CD14-positive monocyte (primary cell): ENCODE data around the gene TENT5C. TPM values are rescaled to one million over a fixed set of nuclear protein-coding genes. Genes with fewer than 3 reads are reported as not detected.

Experiments
- DNase-seq, 3 donors: peaks; one replicate each; pipeline ENCODE4 v3.0.0-alpha.2; 2011 to 2022
- H2AFZ ChIP-seq: 2 replicates; pipeline ENCODE4 v1.6.0; 2012; ENCODE audit warnings: mild to moderate bottlenecking, low read depth, low read length, inconsistent platforms; ENCODE audit not compliant: insufficient read depth, poor library complexity, severe bottlenecking
- H3K27ac ChIP-seq, 2 donors: 1 replicate in 1 of 2; 2 replicates in 1 of 2; pipeline ENCODE4 v1.5.1; 2012 to 2013; ENCODE audit warnings: low read length in 2 of 2, control low read depth in 1 of 2, inconsistent platforms in 1 of 2, low read depth in 1 of 2, mild to moderate bottlenecking in 1 of 2
- H3K27me3 ChIP-seq, 2 donors: one replicate each; pipeline versions ENCODE4 v1.6.0 to v1.6.1; 2011 to 2013; ENCODE audit warnings: low read length in 2 of 2; ENCODE audit not compliant: control insufficient read depth in 2 of 2, insufficient read depth in 2 of 2
- H3K36me3 ChIP-seq, 2 donors: replicated peaks in 1 of 2; 1 replicate in 1 of 2; 2 replicates in 1 of 2; pipeline versions ENCODE4 v1.5.1 to v1.6.1; 2012 to 2013; ENCODE audit warnings: low read length in 2 of 2, control low read depth in 1 of 2, inconsistent platforms in 1 of 2, mild to moderate bottlenecking in 1 of 2; ENCODE audit not compliant: insufficient read depth in 2 of 2, control insufficient read depth in 1 of 2
- H3K4me1 ChIP-seq, 2 donors: 1 replicate in 1 of 2; 2 replicates in 1 of 2; pipeline versions ENCODE4 v1.5.1 to v1.6.1; 2012 to 2013; ENCODE audit warnings: low read length in 2 of 2, control low read depth in 1 of 2, inconsistent platforms in 1 of 2, mild to moderate bottlenecking in 1 of 2, moderate library complexity in 1 of 2; ENCODE audit not compliant: insufficient read depth in 2 of 2, control insufficient read depth in 1 of 2
- H3K4me2 ChIP-seq: replicated peaks from 2 replicates; pipeline ENCODE3; 2012; ENCODE audit warnings: low read length, moderate library complexity, mild to moderate bottlenecking; ENCODE audit not compliant: poor library complexity, severe bottlenecking; ENCODE audit errors: extremely low read depth
- H3K4me3 ChIP-seq, 3 experiments: fragments of 200-600 bp in 1 of 3; sonication (generic) in 1 of 3; replicated peaks in 1 of 3; 1 replicate in 2 of 3; 2 replicates in 1 of 3; pipeline ENCODE4 v1.5.1; 2011 to 2013; ENCODE audit warnings: low read length in 3 of 3, mild to moderate bottlenecking in 3 of 3, control low read depth in 2 of 3, low read depth in 2 of 3, inconsistent platforms in 1 of 3, moderate library complexity in 1 of 3
- H3K79me2 ChIP-seq: 2 replicates; pipeline ENCODE4 v1.6.0; 2012; ENCODE audit warnings: mild to moderate bottlenecking, control low read depth, inconsistent platforms, low read length, moderate library complexity; ENCODE audit not compliant: insufficient read depth
- H3K9ac ChIP-seq: 2 replicates; pipeline ENCODE4 v1.6.0; 2017; ENCODE audit warnings: low read length, mild to moderate bottlenecking; ENCODE audit not compliant: insufficient read depth, poor library complexity, severe bottlenecking
- H3K9me3 ChIP-seq, 2 donors: replicated peaks in 1 of 2; 1 replicate in 1 of 2; 2 replicates in 1 of 2; pipeline versions ENCODE4 v1.5.1 to v1.6.1; 2012 to 2013; ENCODE audit warnings: low read length in 2 of 2, control low read depth in 1 of 2; ENCODE audit not compliant: control insufficient read depth in 1 of 2, insufficient read depth in 1 of 2
- H4K20me1 ChIP-seq: 2 replicates; pipeline ENCODE4 v1.6.0; 2012; ENCODE audit warnings: mild to moderate bottlenecking, low read length, control low read depth, moderate library complexity; ENCODE audit not compliant: insufficient read depth
- H3K27ac Mint-ChIP-seq, 7 donors: one replicate each; pipeline ENCODE4 v1.8.0; 2020; ENCODE audit warnings: mild to moderate bottlenecking in 7 of 7, mixed read lengths in 7 of 7, moderate library complexity in 6 of 7, inconsistent platforms in 2 of 7
- H3K27me3 Mint-ChIP-seq, 3 donors: one replicate each; pipeline ENCODE4 v1.8.0; 2021 to 2022; ENCODE audit warnings: low read depth in 3 of 3, mild to moderate bottlenecking in 3 of 3, mixed read lengths in 3 of 3, moderate library complexity in 3 of 3, inconsistent platforms in 1 of 3
- H3K36me3 Mint-ChIP-seq, 2 donors: one replicate each; pipeline ENCODE4 v1.8.0; 2020; ENCODE audit warnings: mixed read lengths in 2 of 2, inconsistent platforms in 1 of 2, mild to moderate bottlenecking in 1 of 2
- H3K4me1 Mint-ChIP-seq: one replicate; pipeline ENCODE4 v1.8.0; 2020; ENCODE audit warnings: mild to moderate bottlenecking, mixed read lengths
- H3K4me3 Mint-ChIP-seq, 2 donors: one replicate each; pipeline ENCODE4 v1.8.0; 2020; ENCODE audit warnings: mild to moderate bottlenecking in 2 of 2, mixed read lengths in 2 of 2, moderate library complexity in 1 of 2
- H3K9me3 Mint-ChIP-seq, 7 donors: one replicate each; pipeline ENCODE4 v1.8.0; 2020 to 2022; ENCODE audit warnings: mixed read lengths in 7 of 7, mild to moderate bottlenecking in 6 of 7, moderate library complexity in 6 of 7, inconsistent platforms in 2 of 7
- CTCF ChIP-seq: fragments of 200-600 bp; IDR thresholded peaks from one replicate; pipeline ENCODE4 v1.8.0; 2022; ENCODE audit warnings: antibody characterized with exemption, mild to moderate bottlenecking
- WGBS: methylation state at CpG from one replicate; pipeline ENCODE4 v1.1.5; 2013; ENCODE audit warnings: missing lambda C conversion rate; ENCODE audit not compliant: insufficient coverage; 5-methylcytosine and 5-hydroxymethylcytosine counted together
- intact Hi-C, 2 donors: fragments of 100-400 bp; cut with micrococcal nuclease; formaldehyde crosslinking; loops; one replicate each; pipeline versions ENCODE4 v1.15.0 to v1.15.1; 2023
- polyA plus RNA-seq, 3 donors: library from polyadenylated mRNA; depleted of rRNA in 1 of 3; unstranded in 2 of 3; stranded (reverse) in 1 of 3; fragments of 300-500 nt in 2 of 3; fragments of >200 nt in 1 of 3; fragmentation: Illumina TruSeq in 2 of 3; gene quantifications; 1 replicate in 2 of 3; 2 replicates in 1 of 3; pipeline ENCODE4 v1.2.3, GENCODE V29; 2012 to 2021

TENT5C gene
- polyA plus RNA-seq, 3 donors = 0.17 to 0.69 (median 0.27) TPM

GRCh38 chr1:117591252-117591651 is 14.6 kb upstream of the TENT5C start:
- no peak overlapping the region for H3K27ac ChIP-seq
- no peak overlapping the region for H3K27ac Mint-ChIP-seq
- H3K4me3 Mint-ChIP-seq = no peak overlapping the region
- no peaks in the 10 kb centered on the region for H3K36me3 ChIP-seq
- H3K9me3 ChIP-seq = no peaks in the 10 kb centered on the region
- H3K36me3 Mint-ChIP-seq = no peaks in the 10 kb centered on the region
- H2AFZ ChIP-seq = no peak overlapping the region
- H3K9ac ChIP-seq = no peak overlapping the region
- no peak overlapping the region for H3K4me3 ChIP-seq
- H3K9me3 Mint-ChIP-seq = peaks cover 0 to 2% (median 0%) of the 10 kb centered on the region in 7 donors
- intact Hi-C loops = no loop called here
- no peak for DNase-seq
- no peaks in the 10 kb centered on the region for H3K27me3 ChIP-seq
- H3K4me1 Mint-ChIP-seq = no peaks in the 10 kb centered on the region
- H3K79me2 ChIP-seq = no peaks in the 10 kb centered on the region
- H4K20me1 ChIP-seq = no peaks in the 10 kb centered on the region
- TF ChIP-seq CTCF = no peak
- no peak overlapping the region for H3K4me2 ChIP-seq
- H3K27me3 Mint-ChIP-seq = peaks cover 0 to 15% (median 2%) of the 10 kb centered on the region in 3 donors
- WGBS = 57% methylated on average over 1 of the region's 3 CpGs
- no peaks in the 10 kb centered on the region for H3K4me1 ChIP-seq

- H4K20me1 ChIP-seq = no peaks in the 10 kb centered on the region
- H3K4me3 Mint-ChIP-seq = no peak overlapping the region
- H3K79me2 ChIP-seq = no peaks in the 10 kb centered on the region
These were observed 13.7 kb upstream of the TENT5C start for GRCh38 chr1:117592155-117592554.

More at GRCh38 chr1:117592155-117592554, 13.7 kb upstream of the TENT5C start:
- no peak overlapping the region for H2AFZ ChIP-seq
- WGBS = 96% methylated on average over 9 of the region's 9 CpGs
- H3K36me3 Mint-ChIP-seq = no peaks in the 10 kb centered on the region
- H3K4me1 ChIP-seq = no peaks in the 10 kb centered on the region
- H3K27ac Mint-ChIP-seq = no peak overlapping the region
- no peak overlapping the region for H3K9ac ChIP-seq
- intact Hi-C loops = no loop called here
- H3K9me3 ChIP-seq = no peaks in the 10 kb centered on the region
- H3K9me3 Mint-ChIP-seq = peaks cover 0 to 2% (median 0%) of the 10 kb centered on the region in 7 donors
- H3K27ac ChIP-seq = no peak overlapping the region
- H3K27me3 Mint-ChIP-seq = peaks cover 0 to 15% (median 2%) of the 10 kb centered on the region in 3 donors
- H3K4me1 Mint-ChIP-seq = no peaks in the 10 kb centered on the region
- TF ChIP-seq CTCF = no peak
- H3K4me2 ChIP-seq = no peak overlapping the region
- no peak overlapping the region for H3K4me3 ChIP-seq
- DNase-seq = no peak
- H3K27me3 ChIP-seq = no peaks in the 10 kb centered on the region
- no peaks in the 10 kb centered on the region for H3K36me3 ChIP-seq
